Omental fat pad (tissue), 4 donors: ENCODE results near the gene TSPAN7. TPM values are rescaled to one million over a fixed set of nuclear protein-coding genes. Genes with fewer than 3 reads are reported as not detected.

Source experiments
- ATAC-seq: fragments of 150-250 bp; one replicate; pipeline ENCODE4 v1.9.1; 2016; ENCODE audit warnings: mild to moderate bottlenecking, moderate library complexity; ENCODE audit not compliant: low FRiP score
- DNase-seq: peaks from one replicate; pipeline ENCODE4 v3.0.0-alpha.2; 2019; ENCODE audit warnings: low spot score
- CTCF ChIP-seq, 3 donors: fragments of 450-650 bp; IDR thresholded peaks; one replicate each; pipeline ENCODE4 v1.5.1; 2016 to 2017; ENCODE audit warnings: antibody characterized with exemption in 3 of 3, mild to moderate bottlenecking in 3 of 3, moderate library complexity in 2 of 3
- total RNA-seq, 4 donors: library from RNA; depleted of rRNA; stranded (reverse); fragments of >200 nt; gene quantifications; one replicate each; pipeline ENCODE4 v1.1.0, GENCODE V29; 2016

The TSPAN7 gene
- total RNA-seq, 4 donors from 2014 or later = 18.7 to 61.2 (median 40.8) TPM

GRCh38 chrX:38538134-38538533 lies 23.2 kb upstream of the TSPAN7 start:
- DNase-seq = no peak
- TF ChIP-seq CTCF (IDR thresholded peaks at IDR 0.05) = no peak
- no peak for ATAC-seq

- TF ChIP-seq CTCF (IDR thresholded peaks at IDR 0.05) = no peak
- no peak for DNase-seq
- no peak for ATAC-seq
These were observed 21.6 kb upstream of the TSPAN7 start for GRCh38 chrX:38539748-38540147.

GRCh38 chrX:38548508-38548907 lies 12.8 kb upstream of the TSPAN7 start:
- DNase-seq (no peak), ATAC-seq (no peak)
- TF ChIP-seq CTCF (IDR thresholded peaks at IDR 0.05) = no peak

- no peak for TF ChIP-seq CTCF (IDR thresholded peaks at IDR 0.05)
- ATAC-seq = no peak
These were observed 8.6 kb upstream of the TSPAN7 start for GRCh38 chrX:38552721-38553120.

GRCh38 chrX:38558686-38559085 lies 2.7 kb upstream of the TSPAN7 start:
- ATAC-seq (no peak), DNase-seq (no peak)
- TF ChIP-seq CTCF (IDR thresholded peaks at IDR 0.05) = no peak

More at GRCh38 chrX:38552721-38553120, 8.6 kb upstream of the TSPAN7 start:
- DNase-seq = no peak

- ATAC-seq (peak; percentile 4), DNase-seq (no peak)
- no peak for TF ChIP-seq CTCF (IDR thresholded peaks at IDR 0.05)
These were observed 591 bp upstream of the TSPAN7 start for GRCh38 chrX:38560776-38561125.

GRCh38 chrX:38561951-38562719 lies 793 bp downstream of the TSPAN7 start:
- peak; percentile 41 for ATAC-seq
- no peak for TF ChIP-seq CTCF (IDR thresholded peaks at IDR 0.05)

More at GRCh38 chrX:38561951-38562719, 793 bp downstream of the TSPAN7 start:
- no peak for DNase-seq
